Retinal pigment epithelial cell (primary cell): Measurements from ENCODE around the gene TRAPPC4.
"Not testable (repeated sequence)": the region's sequence is repeated elsewhere in the genome, so short reads cannot be mapped to it uniquely, and the experiment has no call there.

Experiments used
- DNase-seq: peaks from one replicate; pipeline ENCODE4 v3.0.0-alpha.2; 2010; ENCODE audit warnings: low read depth
- H3K4me3 ChIP-seq: 2 replicates; pipeline ENCODE4 v1.5.1; 2011; ENCODE audit warnings: mild to moderate bottlenecking, low read length, control low read depth, moderate library complexity
- TF ChIP-seq, protein P1 (sequence below): conservative IDR thresholded peaks from 2 replicates; pipeline ENCODE4 v1.5.1; 2011; ENCODE audit warnings: low read depth, low read length, control low read depth, inconsistent platforms

TRAPPC4 gene

GRCh38 chr11:119029069-119029339 lies 10.4 kb downstream of the TRAPPC4 start:
- TF ChIP-seq, protein P1, sequence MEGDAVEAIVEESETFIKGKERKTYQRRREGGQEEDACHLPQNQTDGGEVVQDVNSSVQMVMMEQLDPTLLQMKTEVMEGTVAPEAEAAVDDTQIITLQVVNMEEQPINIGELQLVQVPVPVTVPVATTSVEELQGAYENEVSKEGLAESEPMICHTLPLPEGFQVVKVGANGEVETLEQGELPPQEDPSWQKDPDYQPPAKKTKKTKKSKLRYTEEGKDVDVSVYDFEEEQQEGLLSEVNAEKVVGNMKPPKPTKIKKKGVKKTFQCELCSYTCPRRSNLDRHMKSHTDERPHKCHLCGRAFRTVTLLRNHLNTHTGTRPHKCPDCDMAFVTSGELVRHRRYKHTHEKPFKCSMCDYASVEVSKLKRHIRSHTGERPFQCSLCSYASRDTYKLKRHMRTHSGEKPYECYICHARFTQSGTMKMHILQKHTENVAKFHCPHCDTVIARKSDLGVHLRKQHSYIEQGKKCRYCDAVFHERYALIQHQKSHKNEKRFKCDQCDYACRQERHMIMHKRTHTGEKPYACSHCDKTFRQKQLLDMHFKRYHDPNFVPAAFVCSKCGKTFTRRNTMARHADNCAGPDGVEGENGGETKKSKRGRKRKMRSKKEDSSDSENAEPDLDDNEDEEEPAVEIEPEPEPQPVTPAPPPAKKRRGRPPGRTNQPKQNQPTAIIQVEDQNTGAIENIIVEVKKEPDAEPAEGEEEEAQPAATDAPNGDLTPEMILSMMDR: no peak
- no peak overlapping the region for H3K4me3 ChIP-seq
- no peak for DNase-seq

DNA sequence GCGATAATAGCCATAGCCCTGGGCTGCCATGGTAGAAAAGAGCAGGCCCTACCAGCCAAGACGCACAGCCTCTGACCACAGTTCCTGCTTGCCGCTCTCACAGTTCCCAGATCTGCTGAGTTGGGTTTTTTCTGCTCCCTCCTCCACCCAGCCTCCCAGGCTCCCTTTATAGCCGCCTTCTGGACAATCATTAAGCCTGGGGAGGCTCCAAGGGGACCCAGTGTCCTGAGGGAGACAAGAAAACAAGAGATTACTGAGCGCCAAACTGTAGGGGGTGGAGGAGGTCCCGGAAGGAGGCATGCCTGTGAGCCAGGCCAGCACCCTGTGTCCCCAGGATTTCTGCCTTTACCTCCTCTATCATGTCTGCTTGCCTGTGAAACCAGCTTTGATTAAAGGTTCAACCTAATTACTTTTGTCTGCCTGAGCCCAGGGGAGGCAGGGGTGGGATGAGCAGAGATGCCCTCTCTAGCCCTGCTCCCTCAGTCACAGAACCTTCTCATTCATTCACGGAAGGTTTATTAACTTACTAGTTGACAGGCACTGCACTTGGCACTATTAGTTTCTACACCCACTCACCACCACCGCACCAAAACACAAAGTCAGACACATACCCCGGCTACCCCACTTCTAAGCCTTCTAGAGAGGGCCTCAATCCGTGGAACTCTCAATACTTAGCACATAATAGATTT lies 10.9 kb downstream of the TRAPPC4 start:
- peak overlapping the region; percentile 85 for H3K4me3 ChIP-seq
- TF ChIP-seq, protein P1: no peak
- no peak for DNase-seq

GRCh38 chr11:119030029-119030328 lies 11.4 kb downstream of the TRAPPC4 start:
- DNase-seq: no peak
- TF ChIP-seq, protein P1: no peak

DNA sequence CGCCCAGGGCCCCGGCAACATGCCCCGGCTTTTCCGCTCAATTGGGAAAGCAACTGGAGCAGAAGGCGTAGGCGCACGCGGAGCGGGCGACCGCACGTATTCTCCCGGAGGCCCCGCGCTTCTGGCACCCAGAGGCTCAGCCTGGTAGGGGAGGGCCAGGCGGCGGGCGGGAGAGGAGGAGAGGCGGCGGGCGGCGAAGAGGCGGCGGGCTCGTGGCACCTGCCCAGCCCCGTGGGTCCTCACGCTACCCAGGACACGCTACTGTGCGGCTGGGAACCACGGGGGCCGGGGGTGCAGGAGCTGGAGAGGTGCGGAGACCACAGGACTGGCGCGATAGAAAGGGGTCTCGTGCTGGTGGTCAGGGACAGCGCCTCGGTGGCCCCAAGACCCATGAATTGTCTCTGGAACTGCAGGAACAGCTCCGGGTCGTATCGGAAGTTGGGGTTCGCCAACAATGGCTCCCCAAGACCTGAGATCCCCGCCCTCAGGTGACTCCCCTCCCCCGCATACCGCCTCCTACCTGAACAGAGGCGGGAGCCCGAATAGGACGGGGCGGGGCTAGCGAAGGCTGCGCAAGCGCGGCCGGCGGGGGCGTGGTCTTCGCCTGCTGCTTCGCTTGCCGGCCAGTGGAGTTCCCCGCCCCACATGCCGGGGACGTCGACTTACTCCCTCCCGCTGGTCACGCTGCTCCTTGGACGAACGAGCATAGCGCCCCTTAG lies 11.9 kb downstream of the TRAPPC4 start, which contains the start of gene SLC37A4:
Gene SLC37A4, minus strand, starts transcription at position 549 of the 719 bp plus-strand sequence.
- TF ChIP-seq, protein P1: no peak
- DNase-seq: peak; percentile 95
- H3K4me3 ChIP-seq: peak within 1 kb of the TSS; percentile 85

More at GRCh38 chr11:119030029-119030328, 11.4 kb downstream of the TRAPPC4 start:
- H3K4me3 ChIP-seq: peak overlapping the region; percentile 85

- DNase-seq: no peak
- H3K4me3 ChIP-seq: no peak overlapping the region
- TF ChIP-seq, protein P1: no peak
These were observed 13.3 kb downstream of the TRAPPC4 start for GRCh38 chr11:119031912-119032280.

- not testable (repeated sequence) for DNase-seq, H3K4me3 ChIP-seq
These were observed 14.9 kb downstream of the TRAPPC4 start for GRCh38 chr11:119033421-119033820.

GRCh38 chr11:119034813-119035212 lies 16.2 kb downstream of the TRAPPC4 start:
- DNase-seq: no peak
- TF ChIP-seq, protein P1: no peak
- H3K4me3 ChIP-seq: no peak overlapping the region
